GM12801 (cell line): ENCODE measurements around the gene COL1A1.

Experiments
- TF ChIP-seq, protein P1 (sequence below): IDR thresholded peaks from one replicate; pipeline ENCODE4 v1.5.1; 2011; ENCODE audit warnings: control low read depth; ENCODE audit not compliant: insufficient read length; ENCODE audit errors: extremely low read depth

COL1A1 gene

GRCh38 chr17:50165466-50165865, 36.0 kb downstream of the COL1A1 start:
- TF ChIP-seq, protein P1, sequence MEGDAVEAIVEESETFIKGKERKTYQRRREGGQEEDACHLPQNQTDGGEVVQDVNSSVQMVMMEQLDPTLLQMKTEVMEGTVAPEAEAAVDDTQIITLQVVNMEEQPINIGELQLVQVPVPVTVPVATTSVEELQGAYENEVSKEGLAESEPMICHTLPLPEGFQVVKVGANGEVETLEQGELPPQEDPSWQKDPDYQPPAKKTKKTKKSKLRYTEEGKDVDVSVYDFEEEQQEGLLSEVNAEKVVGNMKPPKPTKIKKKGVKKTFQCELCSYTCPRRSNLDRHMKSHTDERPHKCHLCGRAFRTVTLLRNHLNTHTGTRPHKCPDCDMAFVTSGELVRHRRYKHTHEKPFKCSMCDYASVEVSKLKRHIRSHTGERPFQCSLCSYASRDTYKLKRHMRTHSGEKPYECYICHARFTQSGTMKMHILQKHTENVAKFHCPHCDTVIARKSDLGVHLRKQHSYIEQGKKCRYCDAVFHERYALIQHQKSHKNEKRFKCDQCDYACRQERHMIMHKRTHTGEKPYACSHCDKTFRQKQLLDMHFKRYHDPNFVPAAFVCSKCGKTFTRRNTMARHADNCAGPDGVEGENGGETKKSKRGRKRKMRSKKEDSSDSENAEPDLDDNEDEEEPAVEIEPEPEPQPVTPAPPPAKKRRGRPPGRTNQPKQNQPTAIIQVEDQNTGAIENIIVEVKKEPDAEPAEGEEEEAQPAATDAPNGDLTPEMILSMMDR, result no peak

- TF ChIP-seq, protein P1, result no peak
These were observed 36.4 kb downstream of the COL1A1 start for GRCh38 chr17:50165066-50165465.

DNA sequence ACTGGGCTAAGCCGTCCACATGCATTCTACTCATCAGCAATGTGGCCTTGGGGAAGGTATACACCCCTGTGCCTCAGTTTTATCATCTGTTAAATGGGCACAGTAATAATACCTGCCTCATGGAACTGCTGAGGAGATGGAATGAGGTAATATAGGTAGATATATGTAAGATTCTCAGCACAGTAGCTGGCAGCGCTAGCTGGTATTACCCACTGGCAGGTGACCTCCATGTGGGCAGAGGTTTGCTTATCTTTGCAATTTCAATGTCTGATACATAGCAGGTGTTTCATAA, 36.8 kb downstream of the COL1A1 start:
- TF ChIP-seq, protein P1, result no peak

- TF ChIP-seq, protein P1, result no peak
These were observed 37.4 kb downstream of the COL1A1 start for GRCh38 chr17:50163843-50164696.

- TF ChIP-seq, protein P1, result no peak
These were observed 38.8 kb downstream of the COL1A1 start for GRCh38 chr17:50162466-50163254.

DNA sequence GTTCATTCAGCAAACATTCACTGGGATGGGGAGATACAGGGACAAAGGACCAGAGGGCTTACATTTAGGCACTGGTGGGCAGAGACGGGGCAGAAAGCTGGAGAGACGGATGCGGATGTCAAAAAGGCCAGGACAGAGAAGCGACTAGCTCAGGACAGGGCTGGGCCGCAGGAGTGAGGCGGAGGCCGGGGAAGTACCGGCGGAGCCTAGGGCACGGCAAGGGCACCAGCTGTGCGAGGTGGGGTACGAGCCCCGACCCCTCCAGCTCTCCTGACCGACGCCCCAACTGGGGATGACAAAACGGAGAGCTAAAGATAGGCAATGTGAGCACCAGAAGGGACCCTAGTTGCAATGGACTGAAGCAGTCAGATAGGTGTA, 39.5 kb downstream of the COL1A1 start:
- TF ChIP-seq, protein P1, result no peak

DNA sequence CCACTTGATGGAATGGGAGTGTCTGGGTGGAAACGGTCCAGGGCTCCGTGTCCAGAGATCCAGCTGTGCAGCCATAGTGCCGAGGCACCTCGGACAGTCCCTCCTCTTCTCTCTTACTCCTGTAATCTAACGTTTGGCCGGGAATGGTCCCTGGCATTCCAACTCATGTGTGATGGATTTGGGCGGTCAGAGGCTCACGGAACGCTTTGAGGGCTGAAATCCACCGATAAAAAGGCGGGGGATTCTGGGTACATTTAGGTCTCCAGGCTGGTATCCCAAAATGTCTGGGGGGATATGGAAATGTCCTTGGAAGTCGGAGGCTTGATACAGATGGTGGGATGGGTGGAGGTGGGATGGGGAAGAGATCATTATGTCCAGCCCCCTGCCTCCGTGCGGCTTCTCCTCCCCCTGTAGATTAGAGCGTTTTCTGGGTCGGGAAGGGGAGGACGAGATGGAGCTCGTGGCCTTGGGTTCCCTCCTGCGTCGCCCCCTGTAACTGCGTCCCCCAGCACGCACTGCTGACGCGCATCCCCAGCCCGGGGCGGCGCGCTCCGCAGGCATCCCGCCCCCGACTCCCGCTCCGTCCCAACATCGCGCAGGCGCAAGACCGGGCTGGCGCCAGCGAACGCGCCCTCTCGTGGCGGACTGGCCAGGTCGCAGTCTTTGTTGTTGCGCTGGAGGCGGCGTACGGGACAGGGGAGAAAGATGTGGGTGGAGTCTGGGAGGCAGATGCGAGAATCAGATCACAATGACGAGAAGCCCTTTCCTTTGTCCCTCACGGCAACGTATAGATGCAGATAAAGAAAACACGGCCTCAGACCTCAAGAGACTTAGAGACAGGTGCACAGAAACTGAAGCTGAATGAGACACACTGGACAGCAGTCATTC, 40.2 kb downstream of the COL1A1 start:
- TF ChIP-seq, protein P1, result no peak
